ENCODE data around the gene FCHSD2.

Gene FCHSD2

DNA sequence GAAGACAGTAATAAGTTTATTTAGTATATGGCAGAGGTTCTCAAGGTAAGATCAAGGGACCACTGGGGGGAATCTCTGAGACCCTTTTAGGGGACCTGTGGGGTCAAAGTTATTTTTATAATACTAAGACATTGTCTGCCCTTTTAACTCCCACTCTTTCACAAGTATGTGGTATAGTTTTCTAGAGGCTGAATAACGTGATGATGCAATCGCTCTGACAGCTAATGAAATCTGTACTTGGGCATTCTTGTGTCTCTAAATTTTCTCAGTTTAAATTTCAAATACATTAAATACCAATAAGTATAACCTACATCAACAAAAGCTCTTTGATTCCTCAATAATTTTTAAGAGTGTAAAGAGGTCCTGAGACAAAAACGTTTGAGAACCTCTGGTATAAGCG, 180.0 kb downstream of the FCHSD2 start:
- DNase-seq: no peak

DNA sequence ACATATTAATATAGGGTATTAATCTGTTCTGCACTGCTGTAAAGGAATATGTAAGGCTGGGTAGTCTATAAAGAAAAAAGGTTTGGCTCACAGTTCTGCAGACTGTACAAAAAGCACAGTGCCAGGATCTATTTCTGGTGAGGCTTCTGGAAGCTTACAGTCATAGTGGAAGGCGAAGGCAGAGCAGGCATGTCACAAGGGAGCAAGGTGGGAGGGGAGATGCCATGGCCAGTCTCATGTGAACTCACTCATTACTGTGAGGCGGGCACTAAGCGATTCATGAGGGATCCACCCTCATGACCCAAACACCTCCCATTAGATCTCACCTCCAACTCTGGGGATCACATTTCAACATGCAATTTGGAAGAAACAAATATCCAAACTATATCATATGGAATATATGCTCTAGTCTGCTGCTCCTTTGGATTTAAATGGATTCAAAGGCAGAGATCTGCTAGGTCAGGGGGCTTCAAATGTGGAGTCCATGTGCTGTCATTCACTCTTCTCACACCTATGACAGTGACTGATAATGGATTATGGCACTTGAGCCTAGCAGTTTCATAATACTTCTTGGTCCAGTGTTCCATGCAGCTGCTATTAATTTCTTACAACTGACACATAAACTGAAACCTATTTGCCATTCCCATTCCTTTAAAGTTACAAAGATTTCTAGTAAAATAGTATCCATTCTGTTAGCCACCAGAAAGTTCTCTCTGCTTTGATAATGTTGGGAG, 182.0 kb downstream of the FCHSD2 start:
- no peak for DNase-seq

GRCh38 chr11:72958791-72959190, 183.3 kb downstream of the FCHSD2 start:
- DNase-seq: no peak

DNA sequence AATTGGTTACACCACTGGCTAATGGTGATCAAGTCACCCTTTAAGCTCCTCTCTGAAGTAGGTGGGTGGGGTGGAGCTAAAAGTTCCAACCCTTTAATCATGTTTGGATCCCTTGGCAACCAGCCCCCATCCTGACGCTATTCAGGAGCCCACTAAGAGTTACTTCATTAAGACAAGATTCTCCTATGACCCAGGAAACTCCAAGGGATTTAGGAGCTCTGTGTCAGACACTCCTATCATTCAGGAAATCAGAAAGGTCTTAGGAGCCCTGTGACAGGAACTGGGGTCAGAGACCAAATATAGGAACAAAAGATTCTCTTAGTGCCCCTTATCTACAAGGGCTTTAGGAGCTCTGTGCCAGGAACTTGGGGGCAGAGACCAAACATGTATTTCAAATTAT, 186.7 kb downstream of the FCHSD2 start:
- DNase-seq: no peak

GRCh38 chr11:72954860-72955259, 187.3 kb downstream of the FCHSD2 start:
- DNase-seq: no peak

GRCh38 chr11:72953637-72954036, 188.5 kb downstream of the FCHSD2 start:
- no peak for DNase-seq

- DNase-seq: no peak
Observed at GRCh38 chr11:72951888-72952287, 190.2 kb downstream of the FCHSD2 start.

DNA sequence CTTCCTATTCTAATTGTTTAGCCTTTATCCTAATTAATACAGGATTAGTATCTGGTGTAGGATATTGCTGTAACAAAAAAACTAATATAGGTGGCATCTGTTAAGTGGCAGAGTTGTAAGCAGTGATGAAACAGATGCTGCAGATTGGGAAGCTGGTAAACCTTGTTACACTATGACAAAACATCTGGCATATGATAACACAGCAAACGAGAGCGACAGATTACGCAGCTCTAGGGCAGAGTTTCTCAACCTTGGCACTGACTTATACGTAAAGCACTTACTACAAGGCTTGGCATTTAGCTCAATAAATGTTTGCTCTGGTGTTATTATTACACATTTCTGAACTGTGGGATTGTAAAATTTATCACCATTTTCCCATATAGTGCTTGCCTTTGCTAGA, 190.9 kb downstream of the FCHSD2 start:
- DNase-seq: no peak

- DNase-seq: no peak
Observed at GRCh38 chr11:72950685-72951084, 191.4 kb downstream of the FCHSD2 start.

- no peak for DNase-seq
Observed at GRCh38 chr11:72947229-72947628, 194.9 kb downstream of the FCHSD2 start.

GRCh38 chr11:72943664-72944063, 198.5 kb downstream of the FCHSD2 start:
- no peak for DNase-seq

DNA sequence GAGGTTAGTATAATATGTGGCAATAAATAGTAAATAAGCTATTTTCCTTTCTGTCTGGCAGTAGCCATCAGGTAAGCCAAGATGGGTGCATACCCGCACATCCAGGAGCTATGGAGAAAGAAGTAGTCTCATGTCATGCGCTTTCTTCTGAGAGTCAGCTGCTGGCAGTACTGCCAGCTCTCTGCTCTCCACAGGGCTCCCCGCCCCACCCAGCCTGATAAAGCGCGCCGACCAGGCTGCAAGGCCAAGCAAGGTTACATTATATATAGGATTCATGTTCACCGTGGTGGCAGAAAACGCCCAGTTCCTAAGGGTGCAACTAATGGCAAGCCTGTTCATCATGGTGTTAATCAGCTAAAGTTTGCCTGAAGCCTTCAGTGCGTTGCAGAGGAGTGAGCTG, 201.7 kb downstream of the FCHSD2 start:
- no peak for DNase-seq

- DNase-seq: no peak
Observed at GRCh38 chr11:72939031-72939430, 203.1 kb downstream of the FCHSD2 start.

- no peak for DNase-seq
Observed at GRCh38 chr11:72937439-72937838, 204.7 kb downstream of the FCHSD2 start.

DNA sequence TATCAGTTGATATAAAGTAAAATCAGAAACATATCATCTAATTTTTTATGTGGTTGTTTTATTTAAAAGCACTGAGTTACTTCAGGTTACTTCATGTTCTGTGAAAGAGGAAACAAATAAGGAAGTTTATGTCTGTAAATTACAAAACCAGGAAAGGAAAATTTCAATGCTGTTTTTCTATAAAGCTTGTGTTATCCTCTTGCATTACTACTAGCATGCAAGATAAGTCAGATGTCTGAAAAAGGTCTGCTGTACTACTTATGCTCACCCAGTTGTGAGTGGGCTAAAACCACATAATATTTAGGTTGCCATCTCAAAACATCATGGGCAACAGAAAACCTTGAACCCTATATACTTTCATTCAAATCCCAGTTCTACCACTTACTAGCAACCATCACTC, 206.4 kb downstream of the FCHSD2 start:
- DNase-seq: no peak

DNA sequence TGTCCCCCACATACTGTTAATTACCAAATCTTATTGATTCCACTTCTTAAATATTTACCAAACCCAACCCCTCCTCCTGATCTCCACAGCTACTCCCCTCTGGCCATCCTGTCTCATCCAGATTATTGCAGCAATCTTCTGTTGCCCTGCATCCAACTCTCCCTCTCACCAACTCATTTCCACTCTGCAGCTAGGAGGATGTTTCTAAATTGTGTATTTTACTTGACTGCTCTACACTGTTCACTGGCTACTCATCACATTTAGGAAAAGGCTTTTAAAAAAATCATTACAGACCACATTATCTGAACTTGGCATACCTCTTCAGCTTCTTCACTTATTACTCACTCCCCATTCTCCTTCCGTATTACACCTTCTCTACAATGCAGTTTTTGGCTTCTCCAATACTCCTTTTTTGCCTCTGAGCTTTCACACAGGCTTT, 210.0 kb downstream of the FCHSD2 start:
- DNase-seq: no peak

DNA sequence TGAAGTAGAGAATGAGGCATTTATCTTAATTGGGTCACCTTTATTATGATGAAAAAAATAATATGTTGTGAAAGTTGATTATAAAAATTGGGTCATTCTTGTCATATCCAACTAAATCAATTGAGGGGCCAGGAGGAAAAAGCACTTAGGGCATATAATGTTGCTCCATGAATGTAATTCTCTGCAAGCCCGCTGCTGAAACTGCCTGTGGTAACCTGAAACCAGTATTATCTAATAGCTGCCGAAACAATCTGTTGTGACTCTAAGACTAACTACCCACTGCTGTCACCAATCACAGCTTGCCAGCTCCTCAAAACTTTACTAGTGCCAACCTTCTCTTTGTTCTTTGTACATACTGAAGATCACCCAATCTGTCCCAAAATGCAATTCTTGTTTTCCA, 212.1 kb downstream of the FCHSD2 start:
- no peak for DNase-seq

- DNase-seq: no peak
Observed at GRCh38 chr11:72929256-72929655, 212.9 kb downstream of the FCHSD2 start.

DNA sequence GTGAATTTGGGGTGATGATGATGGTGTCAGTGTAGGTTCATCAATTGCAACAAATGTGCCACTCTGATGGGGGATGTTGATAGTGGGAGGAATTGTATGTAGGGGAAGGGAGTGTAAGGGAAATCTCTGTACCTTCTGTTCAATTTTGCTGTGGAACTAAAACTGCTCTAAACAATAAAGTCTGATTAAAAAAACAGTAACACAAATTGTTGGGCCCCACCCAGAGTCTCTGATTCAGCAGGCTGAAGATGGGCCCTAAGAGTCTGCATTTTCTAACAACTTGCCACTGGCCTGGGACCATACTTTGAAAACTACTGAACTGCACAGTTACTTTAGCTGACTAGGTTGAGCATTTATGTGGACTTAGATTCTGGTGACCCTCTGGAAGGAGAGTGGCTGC, 214.7 kb downstream of the FCHSD2 start:
- no peak for DNase-seq

- DNase-seq: no peak
Observed at GRCh38 chr11:72926076-72926475, 216.0 kb downstream of the FCHSD2 start.

GRCh38 chr11:72925656-72926055, 216.5 kb downstream of the FCHSD2 start:
- no peak for DNase-seq

DNA sequence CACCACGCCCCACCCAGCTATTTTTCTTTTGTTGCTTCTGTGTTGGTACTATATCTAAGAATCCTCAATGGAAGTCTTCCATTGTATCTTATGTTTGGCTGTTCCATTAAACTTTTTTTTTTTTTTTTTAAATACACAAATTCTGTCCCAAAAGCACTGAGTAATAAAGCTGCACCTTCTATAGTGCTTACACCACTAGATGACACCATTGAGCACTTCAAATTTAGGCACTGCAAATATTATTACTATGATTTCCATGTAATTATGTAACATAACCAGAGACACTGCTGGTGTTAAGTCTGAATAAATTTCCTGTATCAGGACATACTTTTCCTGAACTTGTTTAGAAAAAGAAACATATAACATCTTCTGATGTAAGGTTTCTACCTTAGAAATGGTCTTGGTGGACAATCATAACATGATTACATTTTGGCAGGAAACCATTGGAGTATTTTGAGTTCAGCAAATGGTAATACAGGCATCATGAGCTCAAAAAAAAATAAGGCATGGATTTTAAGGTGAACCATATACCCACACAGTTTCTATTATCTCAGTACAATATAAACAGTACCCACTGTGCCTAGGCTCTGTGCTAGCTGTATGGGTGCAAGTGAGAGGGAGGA, 217.4 kb downstream of the FCHSD2 start:
- DNase-seq: no peak

DNA sequence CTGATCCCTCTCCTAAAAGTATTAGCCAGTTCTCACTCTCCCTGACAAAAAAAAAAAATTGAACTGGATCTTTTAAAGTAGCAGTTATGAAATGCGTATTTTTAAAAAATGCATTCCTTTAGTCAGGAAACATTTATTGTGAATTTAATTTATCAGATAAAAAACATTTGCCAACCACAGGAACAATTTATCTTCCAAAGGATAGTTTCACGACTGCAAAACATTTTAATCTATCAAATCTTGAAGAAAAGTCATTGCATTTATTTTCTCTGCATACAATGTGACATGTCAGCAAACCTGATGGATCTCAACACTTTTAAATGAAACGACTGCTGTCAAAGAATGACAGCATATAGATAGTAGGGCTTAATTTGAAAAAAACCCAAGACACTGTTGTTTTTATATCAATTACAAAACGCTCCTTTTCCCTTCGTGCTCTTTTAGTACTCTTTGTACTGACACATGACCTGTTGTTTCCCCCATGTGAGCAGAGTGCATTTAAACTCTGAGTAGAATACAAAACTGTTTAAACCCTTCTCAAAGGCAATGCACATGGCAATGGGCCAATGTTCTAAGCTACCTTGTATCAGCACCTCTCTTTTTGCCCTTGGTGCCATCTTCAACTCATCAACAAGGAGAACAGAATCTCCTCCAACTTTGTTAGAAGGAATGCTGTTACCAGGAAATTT, 220.9 kb downstream of the FCHSD2 start:
- DNase-seq: no peak

- DNase-seq: no peak
Observed at GRCh38 chr11:72920001-72920400, 222.1 kb downstream of the FCHSD2 start.
